ENCODE data around the gene MGME1.

MGME1 gene, protein sequence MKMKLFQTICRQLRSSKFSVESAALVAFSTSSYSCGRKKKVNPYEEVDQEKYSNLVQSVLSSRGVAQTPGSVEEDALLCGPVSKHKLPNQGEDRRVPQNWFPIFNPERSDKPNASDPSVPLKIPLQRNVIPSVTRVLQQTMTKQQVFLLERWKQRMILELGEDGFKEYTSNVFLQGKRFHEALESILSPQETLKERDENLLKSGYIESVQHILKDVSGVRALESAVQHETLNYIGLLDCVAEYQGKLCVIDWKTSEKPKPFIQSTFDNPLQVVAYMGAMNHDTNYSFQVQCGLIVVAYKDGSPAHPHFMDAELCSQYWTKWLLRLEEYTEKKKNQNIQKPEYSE

DNA sequence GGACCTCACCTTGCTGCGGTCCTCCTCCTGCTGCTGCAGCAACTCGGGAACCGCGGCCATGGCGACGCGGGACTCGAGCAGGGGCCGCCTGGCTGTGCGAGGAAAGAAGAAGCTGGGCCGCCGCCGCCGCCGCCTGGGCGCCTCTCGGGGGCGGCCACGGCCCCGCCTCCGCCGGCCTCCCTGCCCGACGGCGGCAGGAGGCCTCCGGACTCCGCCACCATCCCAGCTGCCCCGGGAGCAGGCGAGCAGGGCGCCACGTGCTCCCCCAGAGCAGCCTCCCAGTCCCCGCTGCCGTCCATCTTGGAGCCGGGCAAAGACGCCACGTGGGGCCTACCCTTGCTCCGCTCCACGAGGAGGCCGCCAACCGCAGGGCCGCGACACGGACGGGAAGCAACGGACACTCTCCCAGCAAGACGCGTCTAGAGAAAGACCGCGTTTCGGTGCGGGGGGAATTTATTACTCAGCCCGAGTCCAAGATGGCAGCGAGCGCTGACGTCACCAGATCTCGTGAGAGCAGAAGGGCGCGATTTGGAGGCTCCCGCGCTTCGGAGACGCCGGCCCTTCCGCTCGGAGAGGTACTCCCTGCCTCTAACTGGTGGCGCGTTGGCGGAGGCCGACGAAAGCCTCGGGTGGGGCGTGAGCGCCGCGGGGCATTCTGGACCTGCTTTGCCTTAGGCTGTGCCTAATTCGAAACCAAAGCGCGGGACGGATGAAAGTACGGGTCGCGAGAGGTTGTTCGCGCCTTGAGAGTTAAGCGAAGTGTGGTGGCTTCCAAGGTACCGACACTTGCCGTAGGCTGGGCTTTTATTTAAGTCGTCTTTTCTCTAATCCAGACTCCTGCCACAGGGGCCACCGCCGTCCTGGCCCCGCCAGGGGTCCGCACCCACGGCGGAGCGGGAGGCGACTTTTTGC, at the start of gene MGME1, which contains the start of gene SNX5:
MGME1 (plus strand) TSS at position 653 of the 912 bp plus-strand sequence. CDS start 842 bp downstream, outside the sequence.
SNX5 (minus strand) TSS at position 429 of the 912 bp plus-strand sequence; CDS start at position 60, 369 bp downstream.
- DNase-seq (ENCODE audit: low read depth in 2 of 2, low spot score in 1 of 2) = peak; percentile 98

DNA sequence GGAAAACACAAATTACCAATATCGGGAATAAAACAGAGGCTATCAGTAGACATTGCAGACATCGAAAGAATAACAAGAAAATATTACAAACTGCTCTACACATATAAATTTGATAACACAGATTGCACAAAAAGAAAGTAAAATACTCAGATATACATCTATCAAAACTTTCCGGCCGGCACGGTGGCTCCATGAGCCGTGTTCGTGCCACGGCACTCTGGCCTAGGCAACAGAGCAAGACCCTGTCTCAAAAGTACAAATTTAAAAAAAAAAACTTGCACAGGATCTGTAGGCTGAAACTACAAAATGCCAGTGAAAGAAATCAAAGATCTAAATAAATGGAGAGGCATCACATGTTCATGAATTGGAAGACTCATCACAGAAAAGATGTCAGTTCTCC, 49.7 kb upstream of the MGME1 start:
- no peak for DNase-seq (ENCODE audit: low read depth in 2 of 2, low spot score in 1 of 2)

DNA sequence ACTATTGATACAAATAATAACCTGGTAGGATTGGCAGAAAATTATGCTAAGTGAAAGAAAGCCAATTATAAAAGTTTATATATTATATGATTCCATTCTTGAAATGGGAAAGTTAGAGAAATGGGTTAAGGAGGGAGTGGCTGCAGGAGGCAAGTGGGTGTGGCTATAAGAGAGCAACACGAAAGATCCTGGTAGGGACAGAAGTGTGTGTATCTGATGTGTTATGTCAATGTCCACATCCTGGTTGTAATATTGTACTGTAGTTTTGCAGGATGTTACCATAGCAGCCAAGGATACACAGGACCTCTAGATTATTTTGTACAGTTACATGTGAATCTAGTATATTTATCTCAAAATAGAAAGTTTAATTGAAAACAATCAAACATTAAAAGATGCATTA, 47.0 kb upstream of the MGME1 start:
- no peak for DNase-seq (ENCODE audit: low read depth in 2 of 2, low spot score in 1 of 2)

DNA sequence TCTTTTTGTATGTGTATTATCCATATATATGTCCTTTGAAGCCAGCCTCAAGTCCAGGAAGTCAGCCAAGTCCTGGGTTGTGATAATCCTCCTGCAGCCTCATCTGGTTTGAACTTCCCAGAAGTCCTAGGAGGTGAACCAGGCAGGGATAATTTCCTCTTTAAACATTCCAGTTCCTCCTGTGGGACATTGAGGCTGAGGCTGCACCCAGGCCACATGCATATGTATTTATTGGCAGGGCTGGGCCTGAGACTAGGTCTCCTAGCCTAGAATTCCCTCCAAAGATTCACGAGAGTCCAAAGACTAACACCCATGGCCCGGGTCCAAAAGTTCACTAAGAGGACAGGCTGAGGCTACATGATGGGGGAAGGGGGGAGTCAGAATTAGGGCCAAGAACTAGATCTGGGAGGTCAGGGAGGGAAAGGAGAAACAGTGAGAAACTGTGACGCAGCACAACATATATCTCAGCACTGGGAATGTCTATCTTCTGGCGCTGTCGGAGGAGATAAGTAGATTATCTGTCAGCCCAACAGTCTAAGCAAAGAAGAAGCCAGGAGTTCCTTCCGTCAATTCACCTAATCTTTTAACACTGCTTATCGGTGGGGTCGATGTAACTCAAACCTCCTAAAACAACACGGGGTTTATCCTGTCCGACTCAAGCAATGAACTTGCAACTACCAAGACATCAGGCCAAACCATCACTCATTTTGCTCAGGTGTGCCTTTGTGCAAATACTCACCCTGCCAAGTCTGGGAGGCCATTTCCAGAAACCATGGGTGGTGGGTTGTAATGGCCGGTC, 43.5 kb upstream of the MGME1 start:
- DNase-seq (ENCODE audit: low read depth in 2 of 2, low spot score in 1 of 2) = no peak

DNA sequence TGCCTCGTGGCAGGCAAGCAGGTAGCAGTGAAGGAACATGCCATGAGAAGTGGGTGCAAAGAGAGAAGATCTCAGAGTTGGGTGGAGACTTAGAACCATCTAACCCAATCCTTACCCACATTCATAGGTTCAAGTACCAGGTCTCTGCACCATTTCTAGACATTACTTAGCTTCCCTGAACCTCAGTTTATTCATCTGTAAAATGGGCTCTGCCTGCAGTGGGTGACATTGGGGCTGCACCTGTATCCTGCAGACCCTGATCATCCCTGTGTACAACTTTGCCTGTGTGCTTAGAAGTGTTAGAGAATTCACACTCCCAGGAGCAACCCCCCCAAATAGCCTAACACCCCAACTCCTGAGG, 42.9 kb upstream of the MGME1 start:
- DNase-seq (ENCODE audit: low read depth in 2 of 2, low spot score in 1 of 2) = no peak

DNA sequence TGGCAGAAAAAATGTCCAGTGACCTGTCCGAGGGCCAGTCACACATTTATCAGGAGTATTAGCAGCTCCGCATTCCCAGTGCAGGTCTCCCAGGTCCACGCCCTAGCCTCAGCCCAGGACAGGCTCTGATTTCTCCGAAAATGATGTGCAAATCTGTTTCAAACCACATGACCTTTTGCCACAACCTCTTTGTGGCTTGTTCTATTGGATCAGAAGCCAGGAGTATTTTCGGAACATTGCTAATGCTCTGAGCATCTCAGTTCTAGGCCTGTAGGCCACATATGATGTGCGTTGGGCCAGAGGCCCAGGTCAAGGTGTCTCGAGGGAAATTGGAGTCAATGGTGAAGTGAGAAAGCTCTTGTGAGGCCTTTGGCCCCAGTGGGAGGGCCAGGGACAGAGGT, 40.6 kb upstream of the MGME1 start:
- DNase-seq (ENCODE audit: low read depth in 2 of 2, low spot score in 1 of 2) = no peak

DNA sequence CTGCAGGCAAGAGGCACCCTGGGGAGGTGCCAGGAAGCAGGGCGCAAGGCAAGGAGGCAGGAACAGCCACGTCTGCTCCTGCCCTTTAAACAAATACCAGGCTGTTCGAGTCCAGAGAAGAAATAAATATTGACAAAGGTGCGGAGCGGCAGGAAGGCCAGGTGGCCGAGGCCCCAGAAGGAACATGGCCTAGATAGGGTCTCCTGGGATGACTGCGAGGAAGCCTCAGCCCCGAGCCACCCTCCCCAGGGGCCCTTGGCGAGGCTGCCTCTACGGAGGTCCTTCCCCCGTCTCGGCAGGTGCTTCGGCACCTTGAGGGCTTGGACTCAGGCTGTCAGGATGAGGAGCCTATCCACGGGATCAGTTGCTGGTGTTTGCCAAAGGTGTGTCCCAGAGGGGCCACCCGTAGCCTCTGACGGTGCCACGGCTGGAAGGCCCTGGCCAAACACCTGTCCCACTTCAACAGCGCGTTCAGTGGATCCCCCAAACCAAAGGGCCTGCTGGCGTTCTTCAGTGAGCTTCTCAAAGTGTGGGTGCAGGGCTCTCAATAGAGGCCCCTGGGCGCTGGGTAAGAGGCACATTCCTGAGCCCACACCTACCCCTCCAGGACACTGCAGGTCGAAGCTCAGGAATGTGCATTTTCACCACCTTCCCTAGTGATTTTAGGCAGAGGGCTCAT, 40.0 kb upstream of the MGME1 start:
- no peak for DNase-seq (ENCODE audit: low read depth in 2 of 2, low spot score in 1 of 2)

DNA sequence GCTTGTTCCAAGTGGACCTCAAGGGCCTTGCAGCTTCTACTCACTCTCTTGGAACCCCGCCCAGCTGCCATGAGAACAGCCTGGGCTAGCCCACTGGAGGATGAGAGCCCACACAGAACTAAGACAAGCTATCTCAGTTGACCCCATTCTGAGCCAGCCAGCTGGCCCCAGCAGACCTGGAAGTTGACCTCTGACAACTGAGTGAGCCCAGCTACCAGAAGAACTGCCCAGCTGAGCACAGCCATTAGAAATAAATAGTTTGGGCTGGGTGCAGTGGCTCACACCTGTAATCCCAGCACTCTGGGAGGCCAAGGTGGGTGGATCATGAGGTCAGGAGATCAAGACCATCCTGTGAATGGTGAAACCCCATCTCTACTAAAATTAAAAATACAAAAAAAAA, 37.3 kb upstream of the MGME1 start:
- DNase-seq (ENCODE audit: low read depth in 2 of 2, low spot score in 1 of 2) = no peak

DNA sequence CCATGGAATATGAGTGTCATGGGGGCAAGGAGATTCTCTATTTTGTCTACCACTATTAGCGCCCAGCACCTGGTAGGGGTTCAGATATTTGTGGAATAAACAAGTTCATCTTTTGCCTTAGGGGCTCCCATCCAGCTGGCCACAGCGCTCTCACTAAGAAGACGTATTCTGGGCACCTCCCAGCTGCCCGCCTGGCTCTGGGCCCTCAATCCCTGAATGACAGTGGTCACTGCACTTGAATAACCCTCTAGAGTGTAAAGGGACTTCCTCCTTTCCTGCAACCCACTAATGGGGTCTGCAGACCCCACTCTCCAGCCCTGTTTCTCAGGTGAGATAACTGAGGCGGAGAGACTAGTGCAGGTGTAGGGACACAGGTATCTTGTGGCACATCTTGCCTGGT, 36.4 kb upstream of the MGME1 start:
- DNase-seq (ENCODE audit: low read depth in 2 of 2, low spot score in 1 of 2) = no peak

DNA sequence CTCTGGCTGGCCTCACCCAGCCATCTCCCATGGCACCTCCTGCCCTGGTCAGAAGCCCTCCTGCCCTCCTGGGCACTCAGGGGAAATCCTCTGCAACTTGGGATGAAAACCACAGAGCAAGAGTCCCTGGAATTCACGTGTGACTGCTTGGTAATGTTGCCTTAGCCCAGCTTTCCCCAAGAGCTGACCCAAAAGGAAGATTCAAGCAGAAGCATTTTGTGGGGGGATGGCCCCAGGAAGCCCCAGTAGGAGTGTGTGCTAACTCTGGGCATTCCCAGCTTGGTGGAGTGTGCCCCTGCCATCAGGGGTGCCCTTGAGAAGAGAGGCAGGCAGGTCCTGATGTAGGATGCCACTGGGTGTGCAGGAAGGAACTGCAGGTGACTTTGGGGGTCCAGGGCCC, 35.7 kb upstream of the MGME1 start:
- DNase-seq (ENCODE audit: low read depth in 2 of 2, low spot score in 1 of 2) = no peak

DNA sequence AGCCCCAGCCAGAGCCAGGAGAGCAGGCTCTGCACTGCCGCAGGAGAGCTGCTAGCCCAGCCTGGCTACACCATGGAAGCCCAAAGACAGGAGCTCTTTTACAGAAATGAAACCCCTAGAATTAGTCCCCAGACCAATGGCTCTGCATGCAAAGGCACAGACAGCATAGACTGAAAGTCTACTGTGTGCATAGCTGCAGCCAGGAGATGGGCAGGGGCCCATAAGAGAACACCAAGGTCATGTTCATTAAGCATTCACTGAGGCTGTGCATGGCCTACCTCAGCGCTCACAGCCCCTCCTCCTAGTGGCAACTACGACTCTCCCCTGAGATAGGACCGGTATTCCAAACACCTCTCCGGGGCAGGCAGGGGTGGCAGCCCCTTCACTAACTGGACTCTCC, 35.1 kb upstream of the MGME1 start:
- no peak for DNase-seq (ENCODE audit: low read depth in 2 of 2, low spot score in 1 of 2)

DNA sequence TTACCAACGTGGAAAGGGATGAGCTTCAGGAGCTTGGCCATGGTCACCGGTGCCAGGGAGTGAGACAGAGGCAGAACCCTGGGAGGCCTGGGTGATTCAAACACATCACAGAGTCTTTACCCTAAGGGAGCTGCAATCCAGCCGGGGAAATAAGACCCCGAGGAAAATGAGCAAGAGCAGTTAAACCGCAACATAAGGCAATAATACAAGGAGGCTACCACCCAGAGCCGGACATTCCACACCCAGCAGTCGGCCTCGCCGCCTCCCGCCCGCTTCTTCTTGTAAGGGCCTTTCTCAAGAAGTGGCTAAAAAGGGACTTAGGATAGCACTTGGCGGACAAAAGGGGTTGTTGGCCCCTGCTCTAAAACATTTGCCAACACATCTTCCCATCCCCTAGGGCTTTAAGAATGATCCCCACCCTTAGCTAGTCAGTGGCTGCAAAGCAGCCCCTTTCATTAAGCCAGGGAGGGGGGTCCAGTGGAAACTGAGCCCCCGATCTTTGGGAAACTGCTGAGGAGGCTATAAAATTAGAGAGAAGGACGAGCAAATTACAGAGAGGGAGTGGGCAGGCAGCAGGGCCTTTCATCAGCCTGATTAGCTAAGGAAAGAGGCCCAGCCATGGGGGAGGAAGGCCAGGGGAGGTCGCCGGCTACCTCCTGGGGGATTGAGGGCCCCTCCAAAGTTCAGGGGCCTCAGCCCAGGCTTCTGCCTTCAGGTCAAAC, 34.5 kb upstream of the MGME1 start:
- no peak for DNase-seq (ENCODE audit: low read depth in 2 of 2, low spot score in 1 of 2)

DNA sequence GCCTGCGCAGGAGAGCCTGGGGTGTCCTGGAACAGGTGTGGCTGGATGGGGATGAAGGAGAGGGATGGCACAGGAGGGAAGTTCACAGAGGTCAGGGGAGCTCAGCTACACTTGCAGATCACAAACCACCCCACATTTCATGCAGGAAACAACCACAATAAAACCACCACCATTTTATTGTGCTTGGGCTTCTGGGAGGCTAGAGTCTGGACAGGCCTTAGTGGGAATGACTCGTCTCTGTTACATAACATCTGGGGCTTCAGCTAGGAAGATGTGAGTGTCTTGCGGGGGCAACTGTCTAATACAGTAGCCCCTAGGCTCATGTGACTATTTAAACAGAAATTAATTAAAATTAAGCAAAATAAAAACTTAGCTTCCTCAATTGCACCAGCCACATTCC, 33.6 kb upstream of the MGME1 start:
- DNase-seq (ENCODE audit: low read depth in 2 of 2, low spot score in 1 of 2) = no peak

DNA sequence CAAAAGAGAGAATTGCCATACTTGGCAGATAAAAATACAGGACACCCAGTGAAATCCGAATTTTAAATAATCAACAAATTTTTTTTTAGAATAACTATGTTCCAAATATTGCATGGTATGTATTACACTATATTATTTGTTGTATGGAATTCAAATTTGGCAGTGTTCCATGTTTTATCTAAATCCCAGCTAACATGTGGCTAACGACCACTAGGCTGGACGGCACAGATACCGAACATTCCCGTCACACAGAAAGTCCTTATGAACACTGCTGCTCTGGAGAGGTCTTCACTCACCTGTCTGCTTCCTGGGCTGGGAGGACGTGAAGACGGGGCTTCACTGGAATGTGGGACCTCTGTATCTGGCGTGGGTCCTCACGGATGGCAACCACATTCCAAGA, 33.1 kb upstream of the MGME1 start:
- no peak for DNase-seq (ENCODE audit: low read depth in 2 of 2, low spot score in 1 of 2)

DNA sequence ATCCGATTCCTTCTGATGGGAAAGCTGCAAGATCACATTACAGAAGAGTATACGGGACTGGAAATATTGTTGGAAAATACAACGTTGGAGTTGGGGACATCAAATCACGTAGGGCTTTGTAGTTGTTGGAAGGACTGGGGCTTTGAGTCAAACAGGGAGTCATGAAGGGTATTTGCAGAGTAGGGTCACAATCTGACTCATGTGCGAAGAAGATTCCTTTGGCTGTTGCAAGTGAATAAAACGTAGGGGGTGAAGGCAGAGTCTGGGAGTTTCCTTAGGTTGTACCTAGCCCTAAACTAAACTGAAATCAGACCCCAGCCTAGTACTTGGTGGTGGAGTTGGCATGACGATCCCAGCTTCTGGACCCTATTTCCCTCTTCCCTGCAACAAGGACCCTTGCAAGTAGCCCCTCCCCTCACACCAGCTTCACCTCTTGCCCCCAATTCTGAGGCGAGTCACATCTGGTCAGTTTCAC, 32.5 kb upstream of the MGME1 start:
- DNase-seq (ENCODE audit: low read depth in 2 of 2, low spot score in 1 of 2) = no peak

DNA sequence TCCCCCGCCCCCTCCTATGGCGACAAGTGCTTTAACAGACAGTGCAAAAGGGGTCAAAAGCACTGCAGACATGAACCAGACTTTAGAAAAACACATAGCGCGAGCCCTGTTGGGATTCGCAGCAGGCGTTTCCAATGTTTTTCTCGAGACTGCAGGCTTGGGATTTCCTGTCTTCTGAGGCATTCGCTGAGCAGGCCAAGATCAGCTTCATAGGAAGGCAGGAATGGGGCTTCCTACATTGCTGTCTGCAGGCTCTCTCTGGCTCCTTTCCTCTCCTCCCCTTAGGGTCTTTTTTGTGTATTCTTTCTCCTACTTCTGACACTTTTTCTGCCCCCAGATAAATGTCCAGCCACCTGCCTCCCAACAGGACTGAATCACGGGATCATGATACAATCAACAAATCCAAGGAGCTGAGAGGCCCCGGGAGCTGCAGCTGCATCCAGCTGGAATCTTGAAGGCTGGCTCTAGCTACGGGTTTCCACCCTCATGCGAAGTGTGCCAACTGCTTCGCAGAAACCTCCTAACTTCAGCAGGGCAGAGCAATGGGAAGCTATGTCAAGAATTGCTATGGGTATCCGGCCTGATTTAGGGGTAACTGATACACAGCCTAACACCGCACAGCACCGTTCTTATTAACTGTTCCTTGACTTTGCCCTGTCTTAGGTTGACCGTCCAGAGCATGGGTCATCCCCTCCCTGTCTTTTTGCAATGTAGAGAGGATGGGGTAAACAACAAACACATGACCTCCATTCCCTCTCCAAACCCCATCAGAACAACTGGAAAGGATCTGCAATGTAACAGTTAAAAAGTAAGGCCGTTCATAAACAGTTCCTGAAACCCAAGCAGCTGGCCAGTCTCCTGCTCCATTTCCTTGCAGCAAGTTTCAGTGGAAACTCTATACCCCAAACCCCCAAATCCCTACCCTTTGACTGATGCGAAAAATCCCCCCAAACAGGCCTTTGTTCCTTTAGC, 31.8 kb upstream of the MGME1 start:
- no peak for DNase-seq (ENCODE audit: low read depth in 2 of 2, low spot score in 1 of 2)

DNA sequence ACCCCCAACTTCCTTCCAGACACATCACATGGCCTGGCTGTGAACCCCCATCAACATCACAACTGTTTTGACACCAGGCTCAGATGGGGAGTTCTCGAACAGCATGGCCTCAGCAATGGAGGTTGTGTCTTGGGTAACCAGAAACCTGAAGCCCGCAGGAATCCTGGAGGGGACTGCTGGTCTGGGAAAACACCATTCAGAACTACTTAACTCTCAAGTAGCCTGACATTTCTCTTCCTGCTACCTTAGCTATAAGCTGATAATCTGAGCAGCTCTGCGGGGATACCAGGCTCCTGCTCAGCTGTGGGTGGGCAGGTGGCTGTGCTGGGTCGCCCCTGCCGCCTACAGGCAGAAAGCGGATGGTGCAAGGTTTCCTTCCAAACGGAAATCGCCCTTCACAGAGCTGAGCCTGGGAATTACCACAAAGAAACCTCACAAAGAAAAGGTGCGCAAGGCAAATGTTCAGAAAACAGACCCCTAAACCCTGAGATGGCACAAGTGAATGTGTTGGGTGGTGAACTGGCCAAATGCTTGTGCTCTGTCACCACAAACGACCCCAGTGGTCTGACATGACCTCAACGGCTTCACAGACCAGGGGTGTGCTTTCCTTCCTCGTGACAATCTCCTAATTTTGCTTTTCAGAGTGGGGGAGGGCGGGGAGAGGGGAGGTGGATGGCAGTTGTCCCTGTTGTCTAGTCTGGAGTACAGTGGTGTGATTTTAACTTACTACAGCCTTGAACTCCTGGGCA, 29.8 kb upstream of the MGME1 start:
- peak in 1 of 2 donors; percentile 30 for DNase-seq (ENCODE audit: low read depth in 2 of 2, low spot score in 1 of 2)

DNA sequence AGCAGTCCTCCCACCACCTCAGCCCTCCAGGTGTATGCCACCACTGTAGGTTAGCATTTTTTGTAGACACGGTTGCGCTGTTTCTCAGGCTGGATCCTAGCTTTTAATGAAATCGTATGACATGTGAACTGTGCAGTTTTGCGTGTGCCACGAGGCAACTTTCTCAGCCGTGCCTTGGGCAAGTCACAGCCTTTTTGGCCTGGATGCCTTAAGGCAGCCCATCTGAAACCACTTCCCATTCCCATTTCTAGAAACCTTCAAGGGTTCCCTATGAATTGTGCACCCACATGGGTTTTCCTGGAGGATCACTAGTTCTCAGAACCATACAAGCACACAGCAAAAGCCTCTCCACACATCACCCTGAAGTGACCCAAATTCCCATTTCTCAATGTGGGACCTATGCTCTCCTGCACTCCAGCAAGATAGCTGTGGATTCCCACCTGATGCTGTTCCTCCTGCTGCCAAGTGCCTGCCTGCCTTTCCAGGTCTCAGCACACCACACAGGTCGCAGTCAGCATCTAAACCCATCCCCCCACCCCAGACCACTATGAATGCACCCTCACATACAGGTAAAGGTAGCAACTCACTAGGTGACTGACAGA, 29.1 kb upstream of the MGME1 start:
- no peak for DNase-seq (ENCODE audit: low read depth in 2 of 2, low spot score in 1 of 2)

All from stimulated activated CD8-positive, alpha-beta memory T cell treated with anti-CD3 and anti-CD28 coated beads, Interleukin-4, amount 100 ng/mL, for 1 hour (primary cell).